Measurements from ENCODE around the gene RUFY4.

Gene RUFY4, protein sequence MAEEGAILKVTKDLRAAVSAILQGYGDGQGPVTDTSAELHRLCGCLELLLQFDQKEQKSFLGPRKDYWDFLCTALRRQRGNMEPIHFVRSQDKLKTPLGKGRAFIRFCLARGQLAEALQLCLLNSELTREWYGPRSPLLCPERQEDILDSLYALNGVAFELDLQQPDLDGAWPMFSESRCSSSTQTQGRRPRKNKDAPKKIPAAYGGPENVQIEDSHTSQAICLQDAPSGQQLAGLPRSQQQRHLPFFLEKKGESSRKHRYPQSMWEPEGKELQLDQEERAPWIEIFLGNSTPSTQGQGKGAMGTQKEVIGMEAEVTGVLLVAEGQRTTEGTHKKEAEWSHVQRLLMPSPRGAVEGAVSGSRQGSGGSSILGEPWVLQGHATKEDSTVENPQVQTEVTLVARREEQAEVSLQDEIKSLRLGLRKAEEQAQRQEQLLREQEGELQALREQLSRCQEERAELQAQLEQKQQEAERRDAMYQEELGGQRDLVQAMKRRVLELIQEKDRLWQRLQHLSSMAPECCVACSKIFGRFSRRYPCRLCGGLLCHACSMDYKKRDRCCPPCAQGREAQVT

DNA sequence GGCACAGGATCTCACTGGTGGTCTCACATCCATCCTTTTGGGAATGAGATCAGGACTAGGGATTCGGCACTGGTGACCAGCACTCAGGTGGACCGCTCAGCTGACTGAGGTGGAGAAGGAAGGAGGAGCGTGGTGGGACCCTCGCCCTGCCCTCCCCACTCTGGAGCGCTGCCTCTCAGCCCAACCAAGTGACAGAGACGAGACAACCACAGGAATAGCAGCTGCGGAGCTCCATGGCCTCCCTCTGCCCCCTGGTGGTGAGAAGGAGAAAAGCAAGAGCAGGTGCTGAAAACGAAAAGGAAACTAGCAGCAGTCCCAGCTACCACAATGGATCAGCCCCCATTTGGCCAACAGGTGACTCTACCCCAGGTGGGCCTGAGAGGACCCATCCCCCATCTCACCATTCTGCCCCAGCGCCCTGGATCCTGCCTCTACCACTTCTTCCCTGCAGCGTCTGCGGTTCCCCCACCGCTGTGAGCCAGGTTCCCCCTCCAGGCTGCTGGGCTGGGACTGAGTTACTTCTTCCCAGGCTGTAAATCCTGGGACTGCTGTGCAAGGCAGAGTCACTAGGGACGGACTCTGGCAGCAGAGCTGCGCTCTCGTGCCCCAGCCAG is at the start of gene RUFY4:
RUFY4 (plus strand) TSS at position 533 of the 614 bp plus-strand sequence. CDS start 1,353 bp downstream, outside the sequence.
- TF ChIP-seq, protein P1, sequence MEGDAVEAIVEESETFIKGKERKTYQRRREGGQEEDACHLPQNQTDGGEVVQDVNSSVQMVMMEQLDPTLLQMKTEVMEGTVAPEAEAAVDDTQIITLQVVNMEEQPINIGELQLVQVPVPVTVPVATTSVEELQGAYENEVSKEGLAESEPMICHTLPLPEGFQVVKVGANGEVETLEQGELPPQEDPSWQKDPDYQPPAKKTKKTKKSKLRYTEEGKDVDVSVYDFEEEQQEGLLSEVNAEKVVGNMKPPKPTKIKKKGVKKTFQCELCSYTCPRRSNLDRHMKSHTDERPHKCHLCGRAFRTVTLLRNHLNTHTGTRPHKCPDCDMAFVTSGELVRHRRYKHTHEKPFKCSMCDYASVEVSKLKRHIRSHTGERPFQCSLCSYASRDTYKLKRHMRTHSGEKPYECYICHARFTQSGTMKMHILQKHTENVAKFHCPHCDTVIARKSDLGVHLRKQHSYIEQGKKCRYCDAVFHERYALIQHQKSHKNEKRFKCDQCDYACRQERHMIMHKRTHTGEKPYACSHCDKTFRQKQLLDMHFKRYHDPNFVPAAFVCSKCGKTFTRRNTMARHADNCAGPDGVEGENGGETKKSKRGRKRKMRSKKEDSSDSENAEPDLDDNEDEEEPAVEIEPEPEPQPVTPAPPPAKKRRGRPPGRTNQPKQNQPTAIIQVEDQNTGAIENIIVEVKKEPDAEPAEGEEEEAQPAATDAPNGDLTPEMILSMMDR (IDR thresholded peaks at IDR 0.05; ENCODE audit: low read depth, low read length): peak; percentile 65
- DNase-seq (ENCODE audit: extremely low read depth, low read depth): peak; percentile 24

DNA sequence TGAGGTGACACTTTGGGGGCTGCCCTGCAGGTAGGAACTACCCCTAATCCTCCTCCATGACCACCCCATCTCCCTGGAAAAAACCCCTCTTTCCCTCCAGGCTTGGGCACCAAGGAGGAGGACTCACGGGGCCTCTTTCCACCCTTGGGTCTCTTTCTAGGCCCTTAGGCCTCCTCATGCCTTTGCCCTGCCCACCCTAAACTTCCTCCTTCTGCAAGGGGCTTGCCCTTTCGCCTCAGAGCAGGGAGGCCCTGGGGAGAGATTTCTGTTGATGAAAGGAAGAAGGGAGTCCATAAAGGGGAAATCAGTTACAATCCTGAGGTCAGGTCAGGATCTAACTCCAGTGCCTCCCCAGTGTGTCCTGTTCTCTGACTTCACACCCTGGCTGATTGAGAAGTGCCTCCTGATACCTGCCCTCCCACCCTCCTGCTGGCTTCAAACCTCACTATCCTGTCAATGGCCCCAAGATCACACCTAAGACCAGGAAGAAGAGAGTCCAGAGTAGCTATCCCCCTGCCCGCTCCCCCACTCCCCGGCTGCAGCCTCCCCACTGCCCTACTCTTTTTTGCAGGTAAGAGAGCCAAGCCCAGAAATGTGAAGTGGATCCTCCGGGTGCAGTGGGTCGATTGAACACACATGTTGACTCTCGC is 49.5 kb upstream of the RUFY4 start:
- TF ChIP-seq, protein P1 (IDR thresholded peaks at IDR 0.05; ENCODE audit: low read depth, low read length): no peak
- no peak for DNase-seq (ENCODE audit: extremely low read depth, low read depth)

DNA sequence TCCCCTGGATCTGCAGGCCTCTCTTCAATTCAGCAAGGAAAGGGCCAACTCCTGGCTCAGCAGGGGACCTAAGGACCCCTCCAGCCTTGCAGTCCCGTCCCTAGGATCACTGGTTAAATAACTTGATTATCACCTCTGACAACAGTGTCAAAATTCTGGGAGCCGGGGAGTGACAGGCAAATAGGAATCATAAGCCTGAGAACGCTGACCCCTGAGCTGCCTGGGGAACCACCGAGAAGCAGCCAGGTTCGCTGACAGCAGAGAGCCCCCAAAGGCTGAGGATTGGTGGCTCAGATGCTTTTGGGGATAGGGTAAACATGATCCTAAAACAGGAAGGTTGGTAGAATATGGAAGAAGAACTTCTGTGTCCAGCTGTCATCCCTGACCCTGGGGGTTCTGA is 48.8 kb upstream of the RUFY4 start:
- DNase-seq (ENCODE audit: extremely low read depth, low read depth): no peak
- TF ChIP-seq, protein P1 (IDR thresholded peaks at IDR 0.05; ENCODE audit: low read depth, low read length): no peak

DNA sequence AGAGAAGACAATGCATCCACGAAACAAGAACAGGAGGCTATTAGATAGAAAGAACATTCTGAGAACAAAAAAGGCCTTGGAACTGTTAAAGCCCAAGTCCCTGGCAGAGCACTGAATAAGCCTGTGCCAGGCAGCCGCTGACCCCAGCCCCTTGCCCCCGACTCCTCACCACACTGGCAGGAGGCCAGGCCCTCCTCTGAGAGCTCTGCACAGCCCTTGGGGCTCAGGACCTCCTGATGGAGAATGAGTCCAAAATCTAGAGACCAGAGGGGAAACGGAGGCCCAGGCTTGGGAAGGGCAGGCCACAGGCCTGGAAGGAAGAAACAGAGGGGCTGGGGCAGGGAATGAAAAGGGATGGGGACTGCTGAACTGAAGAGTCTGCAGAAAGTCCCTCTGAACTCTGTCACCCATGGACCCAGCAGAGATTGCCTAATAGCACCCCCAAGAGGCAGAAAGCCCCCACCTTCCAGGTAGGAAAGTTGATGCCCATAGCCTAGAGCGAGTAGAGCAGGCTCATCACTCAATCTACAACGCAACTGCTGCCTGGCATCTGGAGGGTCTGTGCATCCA is 48.0 kb upstream of the RUFY4 start:
- no peak for DNase-seq (ENCODE audit: extremely low read depth, low read depth)
- TF ChIP-seq, protein P1 (IDR thresholded peaks at IDR 0.05; ENCODE audit: low read depth, low read length): no peak

DNA sequence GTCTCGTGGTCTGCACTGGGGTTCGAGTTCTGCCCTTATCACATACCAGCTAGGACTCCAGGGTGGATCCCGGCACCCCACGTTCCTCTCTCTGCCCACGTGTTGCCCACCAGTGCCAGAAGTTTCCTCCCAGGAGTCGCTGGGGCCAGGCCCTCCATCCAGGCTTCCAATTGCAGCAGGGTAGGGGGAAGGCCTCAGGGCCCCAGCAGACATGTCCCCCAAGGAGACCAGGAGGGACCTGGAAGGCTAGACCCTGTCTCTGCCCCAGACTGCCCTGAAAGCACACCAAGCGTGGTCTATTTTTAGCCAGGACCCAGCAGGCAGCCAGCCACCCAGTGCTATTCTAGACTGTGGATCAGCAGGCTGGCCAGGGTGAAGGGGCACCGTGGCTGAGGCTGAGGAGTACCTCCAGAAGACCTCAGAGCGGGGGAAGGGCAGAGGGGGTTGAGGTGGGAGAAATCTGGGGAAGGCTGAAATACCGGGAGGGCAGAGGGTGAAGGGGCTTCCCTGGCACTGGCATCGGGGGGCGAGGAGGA is 47.4 kb upstream of the RUFY4 start:
- no peak for DNase-seq (ENCODE audit: extremely low read depth, low read depth)
- TF ChIP-seq, protein P1 (IDR thresholded peaks at IDR 0.05; ENCODE audit: low read depth, low read length): no peak

DNA sequence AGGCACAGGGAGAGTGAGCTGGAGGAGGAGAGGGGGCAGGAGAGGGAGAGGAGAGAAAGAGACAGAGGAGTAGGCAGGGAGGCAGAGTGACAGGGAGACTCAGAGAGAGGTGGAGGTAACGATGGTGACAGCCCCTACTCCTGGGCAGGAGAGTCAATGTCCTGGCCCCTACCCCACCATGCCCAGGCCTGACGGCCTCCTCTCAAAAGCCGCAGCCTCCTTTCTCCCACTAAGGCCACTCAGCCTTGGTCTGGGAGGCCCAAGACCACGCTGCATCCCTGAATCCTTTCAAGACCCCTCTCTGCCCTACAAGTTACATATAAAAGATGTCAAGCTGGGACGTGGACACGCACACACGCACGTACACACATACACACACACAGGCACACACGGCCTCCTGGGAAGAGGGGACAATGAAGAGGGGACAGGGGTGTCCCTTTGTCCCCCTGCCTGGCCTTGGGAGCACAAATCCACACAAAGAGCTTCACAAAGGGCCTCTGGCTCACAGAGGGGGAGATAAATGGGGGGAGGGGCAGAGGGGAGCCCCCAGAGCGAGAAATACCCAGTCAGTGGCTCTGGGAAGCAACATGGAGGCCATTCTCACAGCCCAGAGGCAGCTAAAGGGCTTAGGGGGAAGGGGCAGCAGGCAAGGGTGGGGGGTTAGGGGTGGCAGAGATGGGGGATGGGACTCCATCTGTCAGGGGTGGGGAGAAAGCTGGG is 46.8 kb upstream of the RUFY4 start:
- no peak for DNase-seq (ENCODE audit: extremely low read depth, low read depth)

More for the DNA sequence above, 46.8 kb upstream of the RUFY4 start:
- TF ChIP-seq, protein P1 (IDR thresholded peaks at IDR 0.05; ENCODE audit: low read depth, low read length): no peak
